KG1 (cell line): ENCODE data around the gene GLP1R.
"Not testable (repeated sequence)": the region's sequence is repeated elsewhere in the genome, so short reads cannot be mapped to it uniquely, and the experiment has no call there.

Experiments
- DNase-seq: peaks from one replicate; lab custom pipeline; 2025; lab: John Stamatoyannopoulos, UW

Gene GLP1R

GRCh38 chr6:39128106-39128505, 79.5 kb downstream of the GLP1R start:
- no peak for DNase-seq

GRCh38 chr6:39128832-39129231, 80.3 kb downstream of the GLP1R start:
- DNase-seq = no peak

GRCh38 chr6:39130691-39131090, 82.1 kb downstream of the GLP1R start:
- DNase-seq = no peak

- not testable (repeated sequence) for DNase-seq
These were observed 86.2 kb downstream of the GLP1R start for GRCh38 chr6:39134761-39135160.

- not testable (repeated sequence) for DNase-seq
These were observed 87.6 kb downstream of the GLP1R start for GRCh38 chr6:39136207-39136606.

- DNase-seq = no peak
These were observed 88.7 kb downstream of the GLP1R start for GRCh38 chr6:39137245-39137644.
